Progenitor cell of endocrine pancreas (in vitro differentiated cells): ENCODE measurements around the gene STRIP1. TPM values are rescaled to one million over a fixed set of nuclear protein-coding genes. Genes with fewer than 3 reads are reported as not detected.
A peak's percentile ranks its signal among the peaks of the same experiment; 100 is the strongest.

ENCODE experiments used
- DNase-seq: peaks from one replicate; pipeline ENCODE4 v3.0.0; 2021; ENCODE audit warnings: low spot score; ENCODE audit not compliant: unreplicated experiment
- H3K27ac Mint-ChIP-seq: 2 replicates; pipeline ENCODE4 v1.8.0; 2021; ENCODE audit warnings: mild to moderate bottlenecking, moderate library complexity, mixed read lengths
- H3K27me3 Mint-ChIP-seq: 2 replicates; pipeline ENCODE4 v1.8.0; 2021; ENCODE audit warnings: mixed read lengths
- H3K36me3 Mint-ChIP-seq: 2 replicates; pipeline ENCODE4 v1.8.0; 2022; ENCODE audit warnings: mixed read lengths; ENCODE audit not compliant: insufficient read depth
- H3K4me1 Mint-ChIP-seq: 2 replicates; pipeline ENCODE4 v1.8.0; 2021; ENCODE audit warnings: low read depth, mixed read lengths
- H3K4me3 Mint-ChIP-seq: 2 replicates; pipeline ENCODE4 v1.8.0; 2021; ENCODE audit warnings: low read depth, mild to moderate bottlenecking, moderate library complexity, mixed read lengths
- H3K9me3 Mint-ChIP-seq: 2 replicates; pipeline ENCODE4 v1.8.0; 2021; ENCODE audit warnings: low read depth, mixed read lengths
- CTCF ChIP-seq: fragments of 200-600 bp; sonication (generic); IDR thresholded peaks from one replicate; pipeline ENCODE4 v1.5.0; 2021; ENCODE audit warnings: antibody characterized with exemption, mild to moderate bottlenecking; ENCODE audit not compliant: unreplicated experiment
- total RNA-seq: library from RNA; stranded (reverse); gene quantifications from 2 replicates; pipeline ENCODE4 v1.2.1, GENCODE V29; 2021

Gene STRIP1
- total RNA-seq, 1 donor from 2014 or later, result 79.1 TPM

- Mint-ChIP-seq H3K4me1 (peaks cover 2% of the 10 kb centered on the region), H3K9me3 (no peaks in the 10 kb centered on the region), H3K36me3 (no peaks in the 10 kb centered on the region), H3K27me3 (peaks cover 77% of the 10 kb centered on the region), H3K4me3 (no peak overlapping the region), H3K27ac (no peak overlapping the region)
- TF ChIP-seq CTCF, result no peak
- no peak for DNase-seq
Observed at GRCh38 chr1:110100335-110100734, 65.9 kb downstream of the STRIP1 start.

GRCh38 chr1:110102081-110102480, 67.7 kb downstream of the STRIP1 start:
- TF ChIP-seq CTCF, result no peak
- Mint-ChIP-seq H3K36me3 (no peaks in the 10 kb centered on the region), H3K27me3 (peaks cover 68% of the 10 kb centered on the region), H3K27ac (peak overlapping the region; percentile 16), H3K4me1 (peaks cover 2% of the 10 kb centered on the region), H3K9me3 (no peaks in the 10 kb centered on the region), H3K4me3 (no peak overlapping the region)
- DNase-seq, result no peak

Other genes with a start within 250 kb of the STRIP1 start
- gene CSF1, start 123.8 kb upstream of the STRIP1 start, total RNA-seq, result 0.89 and 2.9 TPM in 2 replicates
- 90.2 and 101 TPM in 2 replicates for gene AHCYL1, start 49.9 kb upstream of the STRIP1 start, total RNA-seq
- 2.8 and 3.7 TPM in 2 replicates for gene ALX3, start 36.0 kb downstream of the STRIP1 start, total RNA-seq
- 0.20 TPM in 1 of 2 replicates, not detected in the other for gene UBL4B, start 77.8 kb downstream of the STRIP1 start, total RNA-seq
- gene SLC6A17, start 115.9 kb downstream of the STRIP1 start, total RNA-seq, result 0.11 TPM in 1 of 2 replicates, not detected in the other
- gene KCNC4, start 175.7 kb downstream of the STRIP1 start, total RNA-seq, result 1.1 and 1.5 TPM in 2 replicates